Kidney epithelial cell (primary cell): Measurements from ENCODE around the gene SLC4A5. TPM values are rescaled to one million over a fixed set of nuclear protein-coding genes. Genes with fewer than 3 reads are reported as not detected.
A peak's percentile ranks its signal among the peaks of the same experiment; 100 is the strongest.

ENCODE experiments used
- DNase-seq: peaks from one replicate; pipeline ENCODE4 v3.0.0-alpha.2; 2010; ENCODE audit warnings: low read depth
- H3K27me3 ChIP-seq: 2 replicates; pipeline ENCODE4 v1.6.0; 2011; ENCODE audit warnings: low read length; ENCODE audit not compliant: control insufficient read depth, insufficient read depth
- H3K36me3 ChIP-seq: 2 replicates; pipeline ENCODE4 v1.5.1; 2011; ENCODE audit warnings: low read length; ENCODE audit not compliant: control insufficient read depth, insufficient read depth
- H3K4me3 ChIP-seq: 2 replicates; pipeline ENCODE4 v1.5.1; 2011; ENCODE audit warnings: low read depth, mild to moderate bottlenecking, control low read depth, low read length
- total RNA-seq: library from RNA; depleted of rRNA; stranded (reverse); fragments of >200 nt; gene quantifications from 2 replicates; pipeline ENCODE4 v1.2.3, GENCODE V29; 2015
- TF ChIP-seq, protein P1 (sequence below): IDR thresholded peaks from 2 replicates; pipeline ENCODE4 v1.5.1; 2011; ENCODE audit warnings: mild to moderate bottlenecking, moderate library complexity, low read length, control low read depth, inconsistent platforms; ENCODE audit not compliant: insufficient read depth, poor library complexity, severe bottlenecking

The SLC4A5 gene
- total RNA-seq, 1 donor from 2014 or later = 1.8 TPM

DNA sequence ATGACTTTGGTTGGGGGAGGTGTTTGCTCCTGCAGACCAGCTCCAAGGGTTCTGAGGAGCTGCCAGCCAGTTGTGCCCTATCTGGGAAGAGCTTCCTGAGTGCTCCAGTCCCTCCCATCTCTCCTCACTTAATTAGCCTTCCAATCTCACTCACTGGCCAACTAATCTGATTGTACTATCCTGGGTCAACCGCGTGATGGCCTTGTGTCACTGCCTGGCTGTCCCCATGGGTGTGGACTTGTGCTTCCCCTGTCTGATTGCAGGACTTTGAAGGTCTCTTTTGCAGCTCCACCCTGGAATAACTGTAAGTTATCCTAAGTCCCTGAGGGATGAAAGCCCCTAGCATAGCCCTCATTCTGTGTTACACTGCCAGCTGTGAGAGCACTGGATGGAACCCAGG, 65.0 kb downstream of the SLC4A5 start:
- peaks cover 23% of the 10 kb centered on the region for H3K27me3 ChIP-seq
- DNase-seq = no peak
- TF ChIP-seq, protein P1, sequence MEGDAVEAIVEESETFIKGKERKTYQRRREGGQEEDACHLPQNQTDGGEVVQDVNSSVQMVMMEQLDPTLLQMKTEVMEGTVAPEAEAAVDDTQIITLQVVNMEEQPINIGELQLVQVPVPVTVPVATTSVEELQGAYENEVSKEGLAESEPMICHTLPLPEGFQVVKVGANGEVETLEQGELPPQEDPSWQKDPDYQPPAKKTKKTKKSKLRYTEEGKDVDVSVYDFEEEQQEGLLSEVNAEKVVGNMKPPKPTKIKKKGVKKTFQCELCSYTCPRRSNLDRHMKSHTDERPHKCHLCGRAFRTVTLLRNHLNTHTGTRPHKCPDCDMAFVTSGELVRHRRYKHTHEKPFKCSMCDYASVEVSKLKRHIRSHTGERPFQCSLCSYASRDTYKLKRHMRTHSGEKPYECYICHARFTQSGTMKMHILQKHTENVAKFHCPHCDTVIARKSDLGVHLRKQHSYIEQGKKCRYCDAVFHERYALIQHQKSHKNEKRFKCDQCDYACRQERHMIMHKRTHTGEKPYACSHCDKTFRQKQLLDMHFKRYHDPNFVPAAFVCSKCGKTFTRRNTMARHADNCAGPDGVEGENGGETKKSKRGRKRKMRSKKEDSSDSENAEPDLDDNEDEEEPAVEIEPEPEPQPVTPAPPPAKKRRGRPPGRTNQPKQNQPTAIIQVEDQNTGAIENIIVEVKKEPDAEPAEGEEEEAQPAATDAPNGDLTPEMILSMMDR = no peak
- no peaks in the 10 kb centered on the region for H3K36me3 ChIP-seq
- no peak overlapping the region for H3K4me3 ChIP-seq

GRCh38 chr2:74275228-74275627, 68.0 kb downstream of the SLC4A5 start:
- TF ChIP-seq, protein P1 = no peak
- DNase-seq = no peak
- H3K4me3 ChIP-seq = no peak overlapping the region
- H3K27me3 ChIP-seq = peaks cover 17% of the 10 kb centered on the region
- H3K36me3 ChIP-seq = no peaks in the 10 kb centered on the region

- Histone ChIP-seq H3K36me3 (no peaks in the 10 kb centered on the region), H3K4me3 (no peak overlapping the region), H3K27me3 (no peaks in the 10 kb centered on the region)
- DNase-seq = no peak
- TF ChIP-seq, protein P1 = no peak
Measured at GRCh38 chr2:74269667-74270066, 73.5 kb downstream of the SLC4A5 start.

GRCh38 chr2:74267068-74267467, 76.1 kb downstream of the SLC4A5 start:
- TF ChIP-seq, protein P1 = peak; percentile 45
- no peak overlapping the region for H3K4me3 ChIP-seq
- no peak for DNase-seq
- H3K27me3 ChIP-seq = no peaks in the 10 kb centered on the region
- no peaks in the 10 kb centered on the region for H3K36me3 ChIP-seq

DNA sequence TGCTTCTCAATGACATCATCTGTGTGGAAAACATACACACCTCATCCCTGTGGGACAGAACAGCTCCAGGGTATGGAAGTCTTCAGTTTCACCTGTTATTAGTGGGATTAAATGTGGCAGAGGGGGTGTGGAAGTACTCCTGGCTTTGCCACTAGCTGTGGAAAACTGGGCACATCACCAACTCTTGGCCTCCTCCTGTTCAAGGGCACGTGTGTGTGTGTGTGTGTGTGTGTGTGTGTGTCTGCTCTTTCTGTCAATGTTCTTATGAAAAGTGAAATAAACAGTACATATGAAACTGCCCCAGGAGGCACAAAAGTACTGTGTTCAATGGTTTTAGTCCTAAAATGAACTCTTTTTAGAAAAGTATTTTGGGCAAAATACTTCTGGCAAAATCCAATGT, 78.9 kb downstream of the SLC4A5 start:
- H3K4me3 ChIP-seq = no peak overlapping the region
- no peaks in the 10 kb centered on the region for H3K27me3 ChIP-seq
- no peaks in the 10 kb centered on the region for H3K36me3 ChIP-seq
- no peak for DNase-seq
- TF ChIP-seq, protein P1 = no peak

GRCh38 chr2:74262681-74263080, 80.5 kb downstream of the SLC4A5 start:
- no peak for DNase-seq
- no peaks in the 10 kb centered on the region for H3K27me3 ChIP-seq
- TF ChIP-seq, protein P1 = no peak
- no peak overlapping the region for H3K4me3 ChIP-seq
- H3K36me3 ChIP-seq = no peaks in the 10 kb centered on the region
